NCI-H2196 treated with DMSO at 0.1 percent for 48 hours (cell line): Measurements from ENCODE around the gene DNAJC4.

Experiments
- DNase-seq: peaks from one replicate; lab custom pipeline; 2025; ENCODE audit not compliant: unreplicated experiment; lab: John Stamatoyannopoulos, UW

Gene DNAJC4

GRCh38 chr11:64208086-64208795, 22.1 kb upstream of the DNAJC4 start:
- DNase-seq = no peak

GRCh38 chr11:64208796-64209562, 21.4 kb upstream of the DNAJC4 start:
- DNase-seq = no peak

GRCh38 chr11:64209563-64209843, 20.8 kb upstream of the DNAJC4 start:
- DNase-seq = no peak

- no peak for DNase-seq
Measured at GRCh38 chr11:64210301-64211020, 19.9 kb upstream of the DNAJC4 start.

- no peak for DNase-seq
Measured at GRCh38 chr11:64211181-64211872, 19.0 kb upstream of the DNAJC4 start.

GRCh38 chr11:64216879-64217278, 13.5 kb upstream of the DNAJC4 start:
- DNase-seq = no peak

GRCh38 chr11:64218628-64219353, 11.6 kb upstream of the DNAJC4 start:
- DNase-seq = no peak

- no peak for DNase-seq
Measured at GRCh38 chr11:64219354-64219684, 11.0 kb upstream of the DNAJC4 start.

- no peak for DNase-seq
Measured at GRCh38 chr11:64219755-64220154, 10.6 kb upstream of the DNAJC4 start.

- no peak for DNase-seq
Measured at GRCh38 chr11:64220271-64220670, 10.1 kb upstream of the DNAJC4 start.

GRCh38 chr11:64220798-64221197, 9.6 kb upstream of the DNAJC4 start:
- no peak for DNase-seq

GRCh38 chr11:64222651-64223000, 7.7 kb upstream of the DNAJC4 start:
- DNase-seq = no peak

- no peak for DNase-seq
Measured at GRCh38 chr11:64223001-64223651, 7.2 kb upstream of the DNAJC4 start.

GRCh38 chr11:64224151-64224890, 6.0 kb upstream of the DNAJC4 start:
- no peak for DNase-seq

- DNase-seq = no peak
Measured at GRCh38 chr11:64224891-64225607, 5.3 kb upstream of the DNAJC4 start.

- DNase-seq = peak; percentile 65
Measured at GRCh38 chr11:64225608-64226506, 4.5 kb upstream of the DNAJC4 start, which contains the start of the genes NUDT22 and TRPT1. NUDT22 (plus strand) TSS chr11:64226274; CDS start chr11:64226653, 379 bp downstream. TRPT1 (minus strand) TSS chr11:64226186; CDS start chr11:64225860, 326 bp downstream.

- no peak for DNase-seq
Measured at GRCh38 chr11:64226507-64227051, 3.8 kb upstream of the DNAJC4 start.
